Measurements from ENCODE around the gene CARM1. TPM values are rescaled to one million over a fixed set of nuclear protein-coding genes. Genes with fewer than 3 reads are reported as not detected.

The CARM1 gene
- total and polyA plus RNA-seq, 2 of the 13 experiments (the other 11 are each of a cell fraction or from before 2014, with no cell fraction given), result 27.6 to 55.8 TPM

GRCh38 chr19:10835754-10836478, 35.4 kb upstream of the CARM1 start, which contains the start of gene TMED1 (continued):
- TF ChIP-seq TEF (CRISPR knock-in tag; IDR thresholded peaks at IDR 0.05) (no peak), ZHX1 (CRISPR knock-in tag; IDR thresholded peaks at IDR 0.05; ENCODE audit: low read depth) (no peak), FOXJ3 (CRISPR knock-in tag; IDR thresholded peaks at IDR 0.05; ENCODE audit: borderline replicate concordance) (0 out of 2 replicates have a peak, but pooled peaks have one; percentile 31), HIC2 (CRISPR knock-in tag; IDR thresholded peaks at IDR 0.05; ENCODE audit: low read depth) (peak; percentile 67; the same call in 1 of the 2 replicates), AKAP8 (CRISPR knock-in tag; IDR thresholded peaks at IDR 0.05) (peak; percentile 79; the same call in 1 of the 2 replicates), ZNF24 (IDR thresholded peaks at IDR 0.05) (no peak), SP2 (CRISPR knock-in tag; IDR thresholded peaks at IDR 0.05) (peak; percentile 69), GTF2F1 (IDR thresholded peaks at IDR 0.05; ENCODE audit: low read length) (peak; percentile 44; the same call in 1 of the 2 replicates), SKI (IDR thresholded peaks at IDR 0.05; ENCODE audit: partially characterized antibody) (no peak), SMAD3 (CRISPR knock-in tag; IDR thresholded peaks at IDR 0.05) (0 out of 2 replicates have a peak, but pooled peaks have one; percentile 54), GTF3A (CRISPR knock-in tag; conservative IDR thresholded peaks at IDR 0.05) (peak; percentile 90; the same call in 1 of the 2 replicates), ZNF704 (CRISPR knock-in tag; IDR thresholded peaks at IDR 0.05; ENCODE audit: borderline replicate concordance) (no peak; the same call in 1 of the 2 replicates), ZNF550 (CRISPR knock-in tag; IDR thresholded peaks at IDR 0.05; ENCODE audit: borderline replicate concordance) (0 out of 2 replicates have a peak, but pooled peaks have one; percentile 23), MED1 (CRISPR knock-in tag; IDR thresholded peaks at IDR 0.05) (no peak; the same call in 1 of the 2 replicates), ZNF768 (CRISPR knock-in tag; IDR thresholded peaks at IDR 0.05) (no peak), PAF1 (CRISPR knock-in tag; IDR thresholded peaks at IDR 0.05) (no peak), GZF1 (CRISPR knock-in tag; IDR thresholded peaks at IDR 0.05) (no peak), CEBPB (IDR thresholded peaks at IDR 0.05; ENCODE audit: borderline replicate concordance, low read depth, low read length) (no peak)
- TF ChIP-seq, protein P1, sequence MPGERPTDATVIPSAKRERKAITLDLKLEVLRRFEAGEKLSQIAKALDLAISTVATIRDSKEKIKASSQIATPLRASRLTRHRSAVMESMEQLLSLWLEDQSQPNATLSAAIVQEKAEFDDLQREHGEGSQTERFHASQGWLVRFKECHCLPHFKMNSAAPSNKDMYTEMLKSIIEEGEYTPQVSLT (CRISPR knock-in tag; IDR thresholded peaks at IDR 0.05; ENCODE audit: borderline replicate concordance, low read depth), result no peak
- TF ChIP-seq, protein P2, sequence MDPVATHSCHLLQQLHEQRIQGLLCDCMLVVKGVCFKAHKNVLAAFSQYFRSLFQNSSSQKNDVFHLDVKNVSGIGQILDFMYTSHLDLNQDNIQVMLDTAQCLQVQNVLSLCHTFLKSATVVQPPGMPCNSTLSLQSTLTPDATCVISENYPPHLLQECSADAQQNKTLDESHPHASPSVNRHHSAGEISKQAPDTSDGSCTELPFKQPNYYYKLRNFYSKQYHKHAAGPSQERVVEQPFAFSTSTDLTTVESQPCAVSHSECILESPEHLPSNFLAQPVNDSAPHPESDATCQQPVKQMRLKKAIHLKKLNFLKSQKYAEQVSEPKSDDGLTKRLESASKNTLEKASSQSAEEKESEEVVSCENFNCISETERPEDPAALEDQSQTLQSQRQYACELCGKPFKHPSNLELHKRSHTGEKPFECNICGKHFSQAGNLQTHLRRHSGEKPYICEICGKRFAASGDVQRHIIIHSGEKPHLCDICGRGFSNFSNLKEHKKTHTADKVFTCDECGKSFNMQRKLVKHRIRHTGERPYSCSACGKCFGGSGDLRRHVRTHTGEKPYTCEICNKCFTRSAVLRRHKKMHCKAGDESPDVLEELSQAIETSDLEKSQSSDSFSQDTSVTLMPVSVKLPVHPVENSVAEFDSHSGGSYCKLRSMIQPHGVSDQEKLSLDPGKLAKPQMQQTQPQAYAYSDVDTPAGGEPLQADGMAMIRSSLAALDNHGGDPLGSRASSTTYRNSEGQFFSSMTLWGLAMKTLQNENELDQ (CRISPR knock-in tag; IDR thresholded peaks at IDR 0.05; ENCODE audit: borderline replicate concordance), result no peak
